UCSD-AML1 (cell line): ENCODE measurements around the gene SHC3.

Experiments used
- DNase-seq: peaks from one replicate; lab custom pipeline; 2025; ENCODE audit not compliant: unreplicated experiment; lab: John Stamatoyannopoulos, UW

SHC3 gene

GRCh38 chr9:88971131-88971960 is 207.3 kb downstream of the SHC3 start:
- DNase-seq, result no peak

GRCh38 chr9:88969646-88970373 is 208.8 kb downstream of the SHC3 start:
- no peak for DNase-seq

GRCh38 chr9:88968799-88969198 is 209.8 kb downstream of the SHC3 start:
- DNase-seq, result no peak

GRCh38 chr9:88966894-88967676 is 211.5 kb downstream of the SHC3 start:
- no peak for DNase-seq

- DNase-seq, result no peak
Observed at GRCh38 chr9:88965473-88965872, 213.1 kb downstream of the SHC3 start.

- no peak for DNase-seq
Observed at GRCh38 chr9:88960632-88961031, 218.0 kb downstream of the SHC3 start.

- DNase-seq, result no peak
Observed at GRCh38 chr9:88959727-88960469, 218.7 kb downstream of the SHC3 start.

- DNase-seq, result no peak
Observed at GRCh38 chr9:88957526-88957925, 221.1 kb downstream of the SHC3 start.
